H9 (cell line): ENCODE data around the gene EHBP1L1. TPM values are rescaled to one million over a fixed set of nuclear protein-coding genes. Genes with fewer than 3 reads are reported as not detected.
A peak's percentile ranks its signal among the peaks of the same experiment; 100 is the strongest.

ENCODE experiments used
- DNase-seq: peaks from one replicate; pipeline ENCODE4 v3.0.0-alpha.2; 2017
- H2AFZ ChIP-seq: one replicate; pipeline ENCODE4 v1.6.1; 2013; ENCODE audit warnings: mild to moderate bottlenecking, low read length, control low read depth, moderate library complexity
- H2AK5ac ChIP-seq: 2 replicates; pipeline ENCODE4 v1.6.1; 2013; ENCODE audit warnings: low read length, control low read depth, mixed read lengths; ENCODE audit not compliant: insufficient read length
- H2BK120ac ChIP-seq: one replicate; pipeline ENCODE4 v1.6.1; 2013; ENCODE audit warnings: low read depth, mild to moderate bottlenecking, low read length, control low read depth, inconsistent platforms; ENCODE audit not compliant: poor library complexity, severe bottlenecking
- H2BK12ac ChIP-seq: 2 replicates; pipeline ENCODE4 v1.6.1; 2013; ENCODE audit warnings: low read length, control low read depth, mixed read lengths, low read depth; ENCODE audit not compliant: insufficient read length
- H2BK15ac ChIP-seq: 2 replicates; pipeline ENCODE4 v1.6.1; 2013; ENCODE audit warnings: low read depth, low read length, control low read depth
- H2BK20ac ChIP-seq: one replicate; pipeline ENCODE4 v1.6.1; 2013; ENCODE audit warnings: low read depth, mild to moderate bottlenecking, low read length, control low read depth, inconsistent platforms; ENCODE audit not compliant: poor library complexity, severe bottlenecking
- H2BK5ac ChIP-seq: 2 replicates; pipeline ENCODE4 v1.6.1; 2013; ENCODE audit warnings: low read length, control low read depth, mixed read lengths; ENCODE audit not compliant: insufficient read length
- H3K14ac ChIP-seq: 2 replicates; pipeline ENCODE4 v1.6.1; 2013; ENCODE audit warnings: low read length, control low read depth; ENCODE audit not compliant: insufficient read depth
- H3K18ac ChIP-seq: 2 replicates; pipeline ENCODE4 v1.6.1; 2013; ENCODE audit warnings: low read depth, mild to moderate bottlenecking, mixed read lengths, low read length, control low read depth; ENCODE audit not compliant: insufficient read length
- H3K23ac ChIP-seq: 2 replicates; pipeline ENCODE4 v1.6.1; 2013; ENCODE audit warnings: low read length, control low read depth, mixed read lengths, low read depth; ENCODE audit not compliant: insufficient read length
- H3K23me2 ChIP-seq: 2 replicates; pipeline ENCODE4 v1.6.1; 2013; ENCODE audit warnings: low read depth, mild to moderate bottlenecking, mixed read lengths, low read length, control low read depth; ENCODE audit not compliant: insufficient read length, poor library complexity, severe bottlenecking
- H3K27ac ChIP-seq: 2 replicates; pipeline ENCODE4 v1.5.1; 2013; ENCODE audit warnings: low read length, control low read depth, mixed read lengths, low read depth; ENCODE audit not compliant: insufficient read length
- H3K27me3 ChIP-seq: 2 replicates; pipeline ENCODE4 v1.6.1; 2013; ENCODE audit warnings: low read length, control low read depth, inconsistent platforms; ENCODE audit not compliant: insufficient read depth
- H3K4ac ChIP-seq: 2 replicates; pipeline ENCODE4 v1.6.1; 2013; ENCODE audit warnings: low read depth, mild to moderate bottlenecking, control low read depth, inconsistent platforms, low read length, moderate library complexity
- H3K4me1 ChIP-seq: 2 replicates; pipeline ENCODE4 v1.6.1; 2013; ENCODE audit warnings: low read length, control low read depth, inconsistent platforms; ENCODE audit not compliant: insufficient read depth
- H3K4me2 ChIP-seq: 2 replicates; pipeline ENCODE4 v1.6.1; 2013; ENCODE audit warnings: low read length, control low read depth, mixed read lengths; ENCODE audit not compliant: insufficient read length, insufficient read depth
- H3K56ac ChIP-seq: 2 replicates; pipeline ENCODE4 v1.6.1; 2013; ENCODE audit warnings: low read depth, mild to moderate bottlenecking, mixed read lengths, low read length, control low read depth; ENCODE audit not compliant: insufficient read length
- H3K79me1 ChIP-seq: 2 replicates; pipeline ENCODE4 v1.6.1; 2013; ENCODE audit warnings: low read depth, mild to moderate bottlenecking, moderate library complexity, low read length, control low read depth, inconsistent platforms; ENCODE audit not compliant: insufficient read depth, poor library complexity, severe bottlenecking
- H3K79me2 ChIP-seq: 2 replicates; pipeline ENCODE4 v1.6.1; 2013; ENCODE audit warnings: low read length, control low read depth, inconsistent platforms; ENCODE audit not compliant: insufficient read depth
- H3K9ac ChIP-seq: 2 replicates; pipeline ENCODE4 v1.6.1; 2013; ENCODE audit warnings: low read length, control low read depth, mixed read lengths; ENCODE audit not compliant: insufficient read length; ENCODE audit errors: extremely low read depth
- H3K9me3 ChIP-seq: one replicate; pipeline ENCODE4 v1.6.1; 2013; ENCODE audit warnings: low read depth, low read length, inconsistent platforms; ENCODE audit not compliant: control insufficient read depth
- H3T11ph ChIP-seq: one replicate; pipeline ENCODE4 v1.6.1; 2013; ENCODE audit warnings: mild to moderate bottlenecking, low read length, control low read depth, inconsistent platforms
- H4K20me1 ChIP-seq: one replicate; pipeline ENCODE4 v1.6.1; 2013; ENCODE audit not compliant: control insufficient read depth, insufficient read length, insufficient read depth
- H4K5ac ChIP-seq: 2 replicates; pipeline ENCODE4 v1.6.1; 2013; ENCODE audit warnings: low read depth, mild to moderate bottlenecking, mixed read lengths, low read length, control low read depth; ENCODE audit not compliant: insufficient read length
- H4K8ac ChIP-seq: replicated peaks from 2 replicates; pipeline ENCODE4 v1.6.1; 2013; ENCODE audit warnings: low read length, control low read depth, mixed read lengths, low read depth; ENCODE audit not compliant: insufficient read length
- H4K91ac ChIP-seq: 2 replicates; pipeline ENCODE4 v1.6.1; 2013; ENCODE audit warnings: low read depth, mild to moderate bottlenecking, moderate library complexity, mixed read lengths, low read length, control low read depth; ENCODE audit not compliant: insufficient read length
- H3K27ac Mint-ChIP-seq, 3 experiments: 2 replicates in 2 of 3; 3 replicates in 1 of 3; pipeline ENCODE4 v1.8.0; 2020 to 2021; ENCODE audit warnings: mixed read lengths in 3 of 3, mild to moderate bottlenecking in 1 of 3, moderate library complexity in 1 of 3
- H3K27me3 Mint-ChIP-seq: 2 replicates; pipeline ENCODE4 v1.8.0; 2021; ENCODE audit warnings: low read depth, mild to moderate bottlenecking, moderate library complexity, mixed read lengths
- H3K36me3 Mint-ChIP-seq, 3 experiments: 2 replicates in 2 of 3; 3 replicates in 1 of 3; pipeline ENCODE4 v1.8.0; 2020 to 2021; ENCODE audit warnings: low read depth in 3 of 3, mixed read lengths in 3 of 3; ENCODE audit not compliant: insufficient read depth in 1 of 3
- H3K4me1 Mint-ChIP-seq, 2 experiments: 2 replicates each; pipeline ENCODE4 v1.8.0; 2020; ENCODE audit warnings: mixed read lengths in 2 of 2
- H3K4me3 Mint-ChIP-seq, 2 experiments: 2 replicates in 1 of 2; 3 replicates in 1 of 2; pipeline ENCODE4 v1.8.0; 2020 to 2021; ENCODE audit warnings: mild to moderate bottlenecking in 2 of 2, mixed read lengths in 2 of 2, moderate library complexity in 1 of 2
- H3K9me3 Mint-ChIP-seq, 2 experiments: 2 replicates in 1 of 2; 3 replicates in 1 of 2; pipeline ENCODE4 v1.8.0; 2020; ENCODE audit warnings: mild to moderate bottlenecking in 2 of 2, mixed read lengths in 2 of 2, moderate library complexity in 1 of 2
- CTCF ChIP-seq: fragments of 200-600 bp; sonication (generic); conservative IDR thresholded peaks from 3 replicates; pipeline ENCODE4 v1.8.0; 2021; ENCODE audit warnings: antibody characterized with exemption, mild to moderate bottlenecking
- WGBS: extraction: QIAGEN DNeasy Blood & Tissue Kit; methylation state at CpG from one replicate; pipeline ENCODE4 v1.1.7; 2013; ENCODE audit warnings: missing lambda C conversion rate, low lambda C conversion rate, mixed read lengths; ENCODE audit not compliant: insufficient read length; ENCODE audit errors: extremely low coverage; 5-methylcytosine and 5-hydroxymethylcytosine counted together
- total RNA-seq: library from RNA; stranded (reverse); gene quantifications from 2 replicates; pipeline ENCODE4 v1.2.1, GENCODE V29; 2021

The EHBP1L1 gene
- total RNA-seq, 1 experiment from 2014 or later: 13.8 TPM

- Mint-ChIP-seq H3K27ac (no peak overlapping the region), H3K4me3 (peak overlapping the region; percentile 60 to 73)
These were observed 496 bp downstream of the EHBP1L1 start for GRCh38 chr11:65576232-65576866.

More at GRCh38 chr11:65576232-65576866, 496 bp downstream of the EHBP1L1 start:
- no peak for TF ChIP-seq CTCF
- Histone ChIP-seq H3K4ac (no peak overlapping the region), H2AFZ (no peak overlapping the region), H2BK120ac (no peak overlapping the region), H3K27me3 (peaks cover 8% of the 10 kb centered on the region; the same call in 1 of the 2 replicates), H2BK12ac (no peak overlapping the region), H2AK5ac (no peak overlapping the region), H3K56ac (no peak overlapping the region), H3K23ac (no peak overlapping the region), H3K9me3 (no peaks in the 10 kb centered on the region), H3K4me1 (no peaks in the 10 kb centered on the region), H2BK20ac (no peak overlapping the region), H3K4me2 (peak overlapping the region; percentile 15), H2BK15ac (no peak overlapping the region; the same call in 1 of the 2 replicates), H3K79me2 (no peaks in the 10 kb centered on the region), H4K8ac (no peak overlapping the region), H4K5ac (no peak overlapping the region), H3K23me2 (peaks cover 8% of the 10 kb centered on the region), H4K91ac (no peak overlapping the region), H4K20me1 (no peaks in the 10 kb centered on the region), H3K14ac (peak overlapping the region; percentile 41; the same call in 1 of the 2 replicates), H3T11ph (no peak overlapping the region), H3K9ac (no peak overlapping the region), H3K79me1 (no peaks in the 10 kb centered on the region), H3K18ac (no peak overlapping the region), H2BK5ac (no peak overlapping the region), H3K27ac (no peak overlapping the region)
- no peak for DNase-seq
- H3K36me3 Mint-ChIP-seq: peaks cover 3 to 7% (median 4%) of the 10 kb centered on the region in 3 experiments; a peak in 4 of 7 replicates
- no peaks in the 10 kb centered on the region for H3K9me3 Mint-ChIP-seq
- no CpG with 5 or more reads among the region's 26 CpGs for WGBS
- H3K27me3 Mint-ChIP-seq: peaks cover 31% of the 10 kb centered on the region
- H3K4me1 Mint-ChIP-seq: peaks cover 25 to 43% of the 10 kb centered on the region in 2 experiments
